AG09309 (cell line): ENCODE results near the gene ZC3H15.
A peak's percentile ranks its signal among the peaks of the same experiment; 100 is the strongest.
"Not testable (repeated sequence)": the region's sequence is repeated elsewhere in the genome, so short reads cannot be mapped to it uniquely, and the experiment has no call there.

Experiments used
- DNase-seq: peaks from one replicate; pipeline ENCODE4 v3.0.0-alpha.2; 2010; ENCODE audit warnings: low read depth
- H3K4me3 ChIP-seq: 2 replicates; pipeline ENCODE4 v1.5.1; 2011; ENCODE audit warnings: mild to moderate bottlenecking, low read depth, low read length, moderate library complexity; ENCODE audit not compliant: control insufficient read depth
- TF ChIP-seq, protein P1 (sequence below): IDR thresholded peaks from 2 replicates; pipeline ENCODE4 v1.5.1; 2011; ENCODE audit warnings: mild to moderate bottlenecking, low read depth, low read length, inconsistent platforms; ENCODE audit not compliant: insufficient read depth, control insufficient read depth; ENCODE audit errors: missing control alignments

The ZC3H15 gene

DNA sequence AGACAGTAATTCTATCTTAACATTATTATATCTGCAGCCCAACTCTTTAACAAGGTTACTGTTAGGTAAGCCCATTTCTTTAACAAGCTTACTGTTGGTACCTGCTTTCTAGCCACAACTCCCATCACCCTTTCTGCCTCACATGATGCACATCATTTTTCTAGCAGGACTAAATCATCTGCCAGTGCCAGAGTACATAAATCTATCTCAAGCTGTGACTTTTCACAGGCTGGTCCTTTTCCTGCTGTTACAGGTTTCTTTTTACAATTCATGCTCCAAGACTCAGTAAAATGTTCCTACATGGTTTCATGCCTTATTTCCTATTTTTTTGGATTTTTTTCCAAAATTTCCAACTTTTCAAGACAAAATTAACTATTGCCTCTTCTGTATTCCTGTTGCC, 30.4 kb upstream of the ZC3H15 start:
- no peak overlapping the region for H3K4me3 ChIP-seq
- DNase-seq = no peak
- TF ChIP-seq, protein P1, sequence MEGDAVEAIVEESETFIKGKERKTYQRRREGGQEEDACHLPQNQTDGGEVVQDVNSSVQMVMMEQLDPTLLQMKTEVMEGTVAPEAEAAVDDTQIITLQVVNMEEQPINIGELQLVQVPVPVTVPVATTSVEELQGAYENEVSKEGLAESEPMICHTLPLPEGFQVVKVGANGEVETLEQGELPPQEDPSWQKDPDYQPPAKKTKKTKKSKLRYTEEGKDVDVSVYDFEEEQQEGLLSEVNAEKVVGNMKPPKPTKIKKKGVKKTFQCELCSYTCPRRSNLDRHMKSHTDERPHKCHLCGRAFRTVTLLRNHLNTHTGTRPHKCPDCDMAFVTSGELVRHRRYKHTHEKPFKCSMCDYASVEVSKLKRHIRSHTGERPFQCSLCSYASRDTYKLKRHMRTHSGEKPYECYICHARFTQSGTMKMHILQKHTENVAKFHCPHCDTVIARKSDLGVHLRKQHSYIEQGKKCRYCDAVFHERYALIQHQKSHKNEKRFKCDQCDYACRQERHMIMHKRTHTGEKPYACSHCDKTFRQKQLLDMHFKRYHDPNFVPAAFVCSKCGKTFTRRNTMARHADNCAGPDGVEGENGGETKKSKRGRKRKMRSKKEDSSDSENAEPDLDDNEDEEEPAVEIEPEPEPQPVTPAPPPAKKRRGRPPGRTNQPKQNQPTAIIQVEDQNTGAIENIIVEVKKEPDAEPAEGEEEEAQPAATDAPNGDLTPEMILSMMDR = no peak

- TF ChIP-seq, protein P1 = no peak
- DNase-seq = peak; percentile 88
These were observed 29.1 kb upstream of the ZC3H15 start for GRCh38 chr2:186456941-186457340.

GRCh38 chr2:186457908-186458307, 28.2 kb upstream of the ZC3H15 start:
- TF ChIP-seq, protein P1 = no peak
- H3K4me3 ChIP-seq = no peak overlapping the region
- no peak for DNase-seq

More at GRCh38 chr2:186456941-186457340, 29.1 kb upstream of the ZC3H15 start:
- no peak overlapping the region for H3K4me3 ChIP-seq

DNA sequence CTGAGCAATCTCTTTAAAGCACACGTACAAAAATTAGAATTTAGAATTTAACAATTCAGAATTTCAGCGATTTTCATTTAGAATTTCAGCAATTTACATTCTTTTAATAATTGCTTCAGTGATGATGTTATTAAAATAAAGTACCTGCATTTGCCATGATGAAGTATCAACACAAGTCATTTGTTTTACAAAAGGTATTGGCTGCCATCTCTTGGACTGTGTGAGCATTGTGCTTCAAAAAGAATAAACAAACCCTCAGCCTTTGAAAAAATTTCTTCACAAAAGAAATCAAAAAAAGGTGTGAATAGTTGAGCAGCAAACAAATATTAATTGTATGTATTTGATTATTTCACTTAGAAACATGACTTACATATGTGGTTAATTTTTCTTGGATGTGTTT, 27.1 kb upstream of the ZC3H15 start:
- H3K4me3 ChIP-seq = no peak overlapping the region
- no peak for DNase-seq
- TF ChIP-seq, protein P1 = peak; percentile 39

DNA sequence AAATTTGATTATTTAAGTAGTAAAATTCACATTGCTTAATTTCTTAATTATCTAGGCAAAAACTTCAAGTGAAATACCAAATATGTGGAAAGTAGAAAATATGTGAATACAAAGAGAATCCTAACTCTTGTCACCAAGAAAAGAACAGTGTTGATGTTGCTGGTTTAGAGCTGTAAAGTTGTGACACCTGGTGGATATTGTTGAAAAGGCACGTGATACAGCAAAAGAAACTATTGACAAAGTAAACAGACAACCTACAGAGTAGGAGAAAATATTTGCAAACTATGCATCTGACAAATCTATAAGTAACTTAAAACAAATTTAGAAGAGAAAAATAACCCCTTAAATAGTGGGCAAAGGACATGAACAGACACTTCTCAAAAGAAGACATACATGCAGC, 25.6 kb upstream of the ZC3H15 start:
- TF ChIP-seq, protein P1 = peak; percentile 25
- no peak for DNase-seq
- no peak overlapping the region for H3K4me3 ChIP-seq

DNA sequence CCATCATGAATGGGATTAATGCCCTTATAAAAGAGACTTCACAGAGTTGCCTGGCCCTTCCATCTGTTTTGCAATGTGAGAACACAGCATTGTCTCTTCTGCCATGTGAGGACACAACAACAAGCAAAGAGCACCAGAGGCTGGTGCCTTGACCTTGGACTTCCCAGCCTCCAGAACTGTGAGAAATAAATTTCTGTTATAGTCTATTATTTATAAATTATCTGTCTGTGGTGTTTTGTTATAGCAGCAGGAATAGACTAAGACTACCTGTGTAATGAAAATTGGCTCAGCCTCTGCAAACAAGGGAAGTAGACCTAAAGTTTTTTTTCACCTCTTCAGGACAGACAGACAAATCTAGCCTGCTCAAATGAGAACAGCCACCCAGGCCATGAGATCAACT, 19.3 kb upstream of the ZC3H15 start:
- no peak for DNase-seq
- no peak overlapping the region for H3K4me3 ChIP-seq
- TF ChIP-seq, protein P1 = no peak

GRCh38 chr2:186467421-186467820, 18.6 kb upstream of the ZC3H15 start:
- TF ChIP-seq, protein P1 = no peak
- DNase-seq = no peak
- no peak overlapping the region for H3K4me3 ChIP-seq

GRCh38 chr2:186472722-186473493, 13.2 kb upstream of the ZC3H15 start:
- DNase-seq, H3K4me3 ChIP-seq: not testable (repeated sequence)

GRCh38 chr2:186474239-186474638, 11.8 kb upstream of the ZC3H15 start:
- H3K4me3 ChIP-seq, DNase-seq: not testable (repeated sequence)
